Embryonic facial prominence (tissue), 1 donor: ENCODE measurements around the gene LANCL3.
"Not testable (repeated sequence)": the region's sequence is repeated elsewhere in the genome, so short reads cannot be mapped to it uniquely, and the experiment has no call there.

ENCODE experiments used
- DNase-seq: peaks from one replicate; pipeline ENCODE4 v3.0.0-alpha.2; 2016; ENCODE audit errors: extremely low spot score

Gene LANCL3

GRCh38 chrX:37613933-37614332 is 42.5 kb downstream of the LANCL3 start:
- DNase-seq = no peak

GRCh38 chrX:37627602-37628001 is 56.1 kb downstream of the LANCL3 start:
- no peak for DNase-seq

GRCh38 chrX:37638047-37638446 is 66.6 kb downstream of the LANCL3 start:
- no peak for DNase-seq

- DNase-seq = no peak
Measured at GRCh38 chrX:37640142-37640541, 68.7 kb downstream of the LANCL3 start.

- no peak for DNase-seq
Measured at GRCh38 chrX:37641859-37642258, 70.4 kb downstream of the LANCL3 start.

GRCh38 chrX:37644381-37645305 is 73.2 kb downstream of the LANCL3 start:
- no peak for DNase-seq

- no peak for DNase-seq
Measured at GRCh38 chrX:37646254-37646653, 74.8 kb downstream of the LANCL3 start.

- not testable (repeated sequence) for DNase-seq
Measured at GRCh38 chrX:37650879-37651278, 79.4 kb downstream of the LANCL3 start.

GRCh38 chrX:37651921-37652452 is 80.5 kb downstream of the LANCL3 start:
- DNase-seq = no peak

- no peak for DNase-seq
Measured at GRCh38 chrX:37652589-37653231, 81.2 kb downstream of the LANCL3 start.

GRCh38 chrX:37653397-37654085 is 82.1 kb downstream of the LANCL3 start:
- no peak for DNase-seq

- DNase-seq = no peak
Measured at GRCh38 chrX:37658343-37659030, 87.0 kb downstream of the LANCL3 start.

- no peak for DNase-seq
Measured at GRCh38 chrX:37659047-37659446, 87.6 kb downstream of the LANCL3 start.

GRCh38 chrX:37662181-37662580 is 90.7 kb downstream of the LANCL3 start:
- DNase-seq = no peak

GRCh38 chrX:37666516-37666915 is 95.1 kb downstream of the LANCL3 start:
- no peak for DNase-seq

- DNase-seq = no peak
Measured at GRCh38 chrX:37667141-37667540, 95.7 kb downstream of the LANCL3 start.

- DNase-seq = no peak
Measured at GRCh38 chrX:37672563-37672962, 101.1 kb downstream of the LANCL3 start.

GRCh38 chrX:37676811-37677210 is 105.3 kb downstream of the LANCL3 start:
- DNase-seq = no peak

GRCh38 chrX:37677243-37677642 is 105.8 kb downstream of the LANCL3 start:
- DNase-seq = no peak

- DNase-seq = no peak
Measured at GRCh38 chrX:37677765-37678164, 106.3 kb downstream of the LANCL3 start.

GRCh38 chrX:37678574-37678973 is 107.1 kb downstream of the LANCL3 start:
- DNase-seq = no peak

GRCh38 chrX:37679230-37679629 is 107.8 kb downstream of the LANCL3 start:
- no peak for DNase-seq
